Ureter (tissue), 1 donor: Measurements from ENCODE around the gene SRSF11. TPM values are rescaled to one million over a fixed set of nuclear protein-coding genes. Genes with fewer than 3 reads are reported as not detected.

Experiments used
- total RNA-seq: library from RNA; stranded (reverse); gene quantifications from one replicate; pipeline ENCODE4 v1.2.4, GENCODE V29; 2023
- donor health status: DM: yes; HTN: yes; CAD: no.

SRSF11 gene
- total RNA-seq, 1 donor from 2014 or later = 184 TPM

Other genes starting within 250 kb of the SRSF11 start
- gene LRRC40, start 15.8 kb upstream of the SRSF11 start, total RNA-seq = 13.1 TPM
- 23.8 TPM for gene ANKRD13C, start 133.3 kb downstream of the SRSF11 start, total RNA-seq
- gene CTH, start 189.9 kb downstream of the SRSF11 start, total RNA-seq = 6.4 TPM